ENCODE measurements around the gene MANEAL.

The MANEAL gene

DNA sequence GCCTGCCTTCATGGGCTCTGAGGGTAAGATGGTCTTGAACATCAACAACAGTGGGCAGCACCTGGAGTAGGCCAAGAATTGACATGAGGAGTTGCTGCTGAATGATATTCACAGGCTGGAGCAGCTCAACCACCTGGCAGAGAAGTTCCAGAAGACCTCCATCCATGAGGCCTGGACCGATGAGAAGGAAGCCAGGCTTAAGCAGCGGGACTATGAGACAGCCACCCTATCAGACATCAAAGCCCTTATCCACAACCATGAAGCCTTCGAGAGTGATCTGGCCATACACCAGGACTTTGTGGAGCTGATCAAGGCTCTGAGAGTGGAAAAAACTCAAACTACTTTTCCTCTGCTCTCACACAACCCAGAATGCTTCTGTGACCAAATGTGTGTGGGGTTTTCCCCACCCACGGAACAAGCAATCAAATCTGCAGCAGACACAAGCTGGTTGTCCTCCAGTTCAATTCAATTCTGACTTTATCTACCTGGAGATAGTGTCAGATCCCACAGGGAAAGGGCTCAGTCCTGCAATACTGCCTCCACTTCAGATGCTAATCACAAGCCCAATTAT is 16.6 kb upstream of the MANEAL start (continued):
- TF ChIP-seq ZNF202 (tag by site-specific recombination; IDR thresholded peaks at IDR 0.05; ENCODE audit: borderline replicate concordance) (no peak), ZNF311 (tag by site-specific recombination; IDR thresholded peaks at IDR 0.05; ENCODE audit: borderline replicate concordance) (no peak), ZNF138 (tag by site-specific recombination; IDR thresholded peaks at IDR 0.05; ENCODE audit: borderline replicate concordance) (no peak), ZNF660 (tag by site-specific recombination; IDR thresholded peaks at IDR 0.05) (no peak), ZNF48 (tag by site-specific recombination; IDR thresholded peaks at IDR 0.05) (no peak)
- TF ChIP-seq, protein P1, sequence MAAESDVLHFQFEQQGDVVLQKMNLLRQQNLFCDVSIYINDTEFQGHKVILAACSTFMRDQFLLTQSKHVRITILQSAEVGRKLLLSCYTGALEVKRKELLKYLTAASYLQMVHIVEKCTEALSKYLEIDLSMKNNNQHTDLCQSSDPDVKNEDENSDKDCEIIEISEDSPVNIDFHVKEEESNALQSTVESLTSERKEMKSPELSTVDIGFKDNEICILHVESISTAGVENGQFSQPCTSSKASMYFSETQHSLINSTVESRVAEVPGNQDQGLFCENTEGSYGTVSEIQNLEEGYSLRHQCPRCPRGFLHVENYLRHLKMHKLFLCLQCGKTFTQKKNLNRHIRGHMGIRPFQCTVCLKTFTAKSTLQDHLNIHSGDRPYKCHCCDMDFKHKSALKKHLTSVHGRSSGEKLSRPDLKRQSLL (tag by site-specific recombination; IDR thresholded peaks at IDR 0.05): no peak
- TF ChIP-seq, protein P2, sequence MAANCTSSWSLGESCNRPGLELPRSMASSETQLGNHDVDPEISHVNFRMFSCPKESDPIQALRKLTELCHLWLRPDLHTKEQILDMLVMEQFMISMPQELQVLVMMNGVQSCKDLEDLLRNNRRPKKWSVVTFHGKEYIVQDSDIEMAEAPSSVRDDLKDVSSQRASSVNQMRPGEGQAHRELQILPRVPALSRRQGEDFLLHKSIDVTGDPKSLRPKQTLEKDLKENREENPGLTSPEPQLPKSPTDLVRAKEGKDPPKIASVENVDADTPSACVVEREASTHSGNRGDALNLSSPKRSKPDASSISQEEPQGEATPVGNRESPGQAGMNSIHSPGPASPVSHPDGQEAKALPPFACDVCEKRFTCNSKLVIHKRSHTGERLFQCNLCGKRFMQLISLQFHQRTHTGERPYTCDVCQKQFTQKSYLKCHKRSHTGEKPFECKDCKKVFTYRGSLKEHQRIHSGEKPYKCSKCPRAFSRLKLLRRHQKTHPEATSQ (tag by site-specific recombination; IDR thresholded peaks at IDR 0.05): no peak

DNA sequence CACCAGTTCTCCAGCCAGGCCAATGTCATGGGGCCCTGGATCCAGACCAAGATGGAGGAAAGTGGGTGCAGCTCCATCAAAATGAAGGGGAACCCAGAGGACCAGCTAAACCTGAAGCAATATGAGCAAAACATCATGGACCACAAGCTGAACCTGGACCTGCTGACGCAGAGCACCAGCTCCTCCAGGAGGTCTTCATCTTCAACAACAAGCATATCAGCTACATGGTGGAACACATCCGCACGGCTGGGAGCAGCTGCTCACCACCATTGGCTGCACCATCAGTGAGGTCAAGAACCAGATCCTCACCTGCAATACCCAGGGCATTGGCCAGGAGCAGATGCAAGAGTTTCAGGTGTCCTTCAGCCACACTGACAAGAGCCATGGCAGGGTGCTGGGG is 15.0 kb upstream of the MANEAL start:
- CTCF ChIA-PET: no interaction called here
- Histone ChIP-seq H3K27ac (ENCODE audit: extremely low read depth, low read depth, low read length) (no peak overlapping the region), H3K4me3 (ENCODE audit: low read depth, low read length) (no peak overlapping the region), H3K9me3 (ENCODE audit: control insufficient read depth, insufficient read depth, low read depth, low read length) (no peaks in the 10 kb centered on the region), H3K36me3 (ENCODE audit: control insufficient read depth in 2 of 2, insufficient read depth in 1 of 2, low read length in 2 of 2) (no peaks in the 10 kb centered on the region), H3K4me1 (ENCODE audit: control insufficient read depth, insufficient read depth, low read length) (no peaks in the 10 kb centered on the region)
- POLR2A ChIA-PET: no interaction called here
- no peak for TF ChIP-seq ZNF138 (tag by site-specific recombination; IDR thresholded peaks at IDR 0.05; ENCODE audit: borderline replicate concordance)
- TF ChIP-seq ZNF768 (tag by site-specific recombination; IDR thresholded peaks at IDR 0.05): no peak
- TF ChIP-seq ZNF274 (IDR thresholded peaks at IDR 0.05; ENCODE audit: low read length): no peak
- no peak for TF ChIP-seq ZNF274 (tag by site-specific recombination; IDR thresholded peaks at IDR 0.05; ENCODE audit: borderline replicate concordance)
- TF ChIP-seq, protein P3, sequence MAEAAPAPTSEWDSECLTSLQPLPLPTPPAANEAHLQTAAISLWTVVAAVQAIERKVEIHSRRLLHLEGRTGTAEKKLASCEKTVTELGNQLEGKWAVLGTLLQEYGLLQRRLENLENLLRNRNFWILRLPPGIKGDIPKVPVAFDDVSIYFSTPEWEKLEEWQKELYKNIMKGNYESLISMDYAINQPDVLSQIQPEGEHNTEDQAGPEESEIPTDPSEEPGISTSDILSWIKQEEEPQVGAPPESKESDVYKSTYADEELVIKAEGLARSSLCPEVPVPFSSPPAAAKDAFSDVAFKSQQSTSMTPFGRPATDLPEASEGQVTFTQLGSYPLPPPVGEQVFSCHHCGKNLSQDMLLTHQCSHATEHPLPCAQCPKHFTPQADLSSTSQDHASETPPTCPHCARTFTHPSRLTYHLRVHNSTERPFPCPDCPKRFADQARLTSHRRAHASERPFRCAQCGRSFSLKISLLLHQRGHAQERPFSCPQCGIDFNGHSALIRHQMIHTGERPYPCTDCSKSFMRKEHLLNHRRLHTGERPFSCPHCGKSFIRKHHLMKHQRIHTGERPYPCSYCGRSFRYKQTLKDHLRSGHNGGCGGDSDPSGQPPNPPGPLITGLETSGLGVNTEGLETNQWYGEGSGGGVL (tag by site-specific recombination; IDR thresholded peaks at IDR 0.05): no peak
- TF ChIP-seq ZNF133 (tag by site-specific recombination; IDR thresholded peaks at IDR 0.05): no peak
- TF ChIP-seq KLF16 (tag by site-specific recombination; IDR thresholded peaks at IDR 0.05): no peak
- no peak for TF ChIP-seq ZNF114 (tag by site-specific recombination; IDR thresholded peaks at IDR 0.05)
- TF ChIP-seq ZNF843 (tag by site-specific recombination; IDR thresholded peaks at IDR 0.05): no peak
- TF ChIP-seq ZNF169 (tag by site-specific recombination; IDR thresholded peaks at IDR 0.05): no peak

DNA sequence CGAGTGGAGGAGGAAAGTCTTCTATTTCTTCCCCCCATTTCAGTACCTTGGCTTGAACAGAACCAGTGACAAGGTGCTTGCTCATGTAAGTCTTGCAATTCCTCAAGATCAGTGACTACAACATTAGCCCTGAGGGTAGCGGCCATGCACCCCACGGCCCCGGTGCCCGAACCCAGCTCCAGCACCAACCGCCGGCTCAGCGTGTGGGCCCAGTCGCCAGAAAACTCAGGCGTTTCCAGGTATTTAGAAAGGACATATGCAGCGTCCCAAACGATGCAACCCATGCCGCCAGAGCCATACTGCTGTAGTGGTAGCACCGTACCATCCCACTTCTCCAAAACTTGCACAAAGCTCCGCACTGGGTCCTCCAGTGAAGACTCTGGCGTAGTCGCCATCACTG is 11.2 kb upstream of the MANEAL start:
- no peak overlapping the region for H3K4me3 ChIP-seq (ENCODE audit: low read depth, low read length)
- H3K9me3 ChIP-seq (ENCODE audit: control insufficient read depth, insufficient read depth, low read depth, low read length): no peaks in the 10 kb centered on the region
- no peaks in the 10 kb centered on the region for H3K36me3 ChIP-seq (ENCODE audit: control insufficient read depth in 2 of 2, insufficient read depth in 1 of 2, low read length in 2 of 2)
- no peaks in the 10 kb centered on the region for H3K4me1 ChIP-seq (ENCODE audit: control insufficient read depth, insufficient read depth, low read length)
- POLR2A ChIA-PET: interaction anchor here (0.7 to 1.3 kb wide), 2 partner anchors 12 to 65 kb away, joined by 3 to 4 read pairs; no protein-coding TSS in a partner anchor
- CTCF ChIA-PET: no interaction called here
- no peak overlapping the region for H3K27ac ChIP-seq (ENCODE audit: extremely low read depth, low read depth, low read length)
- TF ChIP-seq ZNF544 (tag by site-specific recombination; IDR thresholded peaks at IDR 0.05): no peak
- TF ChIP-seq, protein P4, sequence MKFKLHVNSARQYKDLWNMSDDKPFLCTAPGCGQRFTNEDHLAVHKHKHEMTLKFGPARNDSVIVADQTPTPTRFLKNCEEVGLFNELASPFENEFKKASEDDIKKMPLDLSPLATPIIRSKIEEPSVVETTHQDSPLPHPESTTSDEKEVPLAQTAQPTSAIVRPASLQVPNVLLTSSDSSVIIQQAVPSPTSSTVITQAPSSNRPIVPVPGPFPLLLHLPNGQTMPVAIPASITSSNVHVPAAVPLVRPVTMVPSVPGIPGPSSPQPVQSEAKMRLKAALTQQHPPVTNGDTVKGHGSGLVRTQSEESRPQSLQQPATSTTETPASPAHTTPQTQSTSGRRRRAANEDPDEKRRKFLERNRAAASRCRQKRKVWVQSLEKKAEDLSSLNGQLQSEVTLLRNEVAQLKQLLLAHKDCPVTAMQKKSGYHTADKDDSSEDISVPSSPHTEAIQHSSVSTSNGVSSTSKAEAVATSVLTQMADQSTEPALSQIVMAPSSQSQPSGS (tag by site-specific recombination; IDR thresholded peaks at IDR 0.05; ENCODE audit: low read depth): no peak
- TF ChIP-seq, protein P5, sequence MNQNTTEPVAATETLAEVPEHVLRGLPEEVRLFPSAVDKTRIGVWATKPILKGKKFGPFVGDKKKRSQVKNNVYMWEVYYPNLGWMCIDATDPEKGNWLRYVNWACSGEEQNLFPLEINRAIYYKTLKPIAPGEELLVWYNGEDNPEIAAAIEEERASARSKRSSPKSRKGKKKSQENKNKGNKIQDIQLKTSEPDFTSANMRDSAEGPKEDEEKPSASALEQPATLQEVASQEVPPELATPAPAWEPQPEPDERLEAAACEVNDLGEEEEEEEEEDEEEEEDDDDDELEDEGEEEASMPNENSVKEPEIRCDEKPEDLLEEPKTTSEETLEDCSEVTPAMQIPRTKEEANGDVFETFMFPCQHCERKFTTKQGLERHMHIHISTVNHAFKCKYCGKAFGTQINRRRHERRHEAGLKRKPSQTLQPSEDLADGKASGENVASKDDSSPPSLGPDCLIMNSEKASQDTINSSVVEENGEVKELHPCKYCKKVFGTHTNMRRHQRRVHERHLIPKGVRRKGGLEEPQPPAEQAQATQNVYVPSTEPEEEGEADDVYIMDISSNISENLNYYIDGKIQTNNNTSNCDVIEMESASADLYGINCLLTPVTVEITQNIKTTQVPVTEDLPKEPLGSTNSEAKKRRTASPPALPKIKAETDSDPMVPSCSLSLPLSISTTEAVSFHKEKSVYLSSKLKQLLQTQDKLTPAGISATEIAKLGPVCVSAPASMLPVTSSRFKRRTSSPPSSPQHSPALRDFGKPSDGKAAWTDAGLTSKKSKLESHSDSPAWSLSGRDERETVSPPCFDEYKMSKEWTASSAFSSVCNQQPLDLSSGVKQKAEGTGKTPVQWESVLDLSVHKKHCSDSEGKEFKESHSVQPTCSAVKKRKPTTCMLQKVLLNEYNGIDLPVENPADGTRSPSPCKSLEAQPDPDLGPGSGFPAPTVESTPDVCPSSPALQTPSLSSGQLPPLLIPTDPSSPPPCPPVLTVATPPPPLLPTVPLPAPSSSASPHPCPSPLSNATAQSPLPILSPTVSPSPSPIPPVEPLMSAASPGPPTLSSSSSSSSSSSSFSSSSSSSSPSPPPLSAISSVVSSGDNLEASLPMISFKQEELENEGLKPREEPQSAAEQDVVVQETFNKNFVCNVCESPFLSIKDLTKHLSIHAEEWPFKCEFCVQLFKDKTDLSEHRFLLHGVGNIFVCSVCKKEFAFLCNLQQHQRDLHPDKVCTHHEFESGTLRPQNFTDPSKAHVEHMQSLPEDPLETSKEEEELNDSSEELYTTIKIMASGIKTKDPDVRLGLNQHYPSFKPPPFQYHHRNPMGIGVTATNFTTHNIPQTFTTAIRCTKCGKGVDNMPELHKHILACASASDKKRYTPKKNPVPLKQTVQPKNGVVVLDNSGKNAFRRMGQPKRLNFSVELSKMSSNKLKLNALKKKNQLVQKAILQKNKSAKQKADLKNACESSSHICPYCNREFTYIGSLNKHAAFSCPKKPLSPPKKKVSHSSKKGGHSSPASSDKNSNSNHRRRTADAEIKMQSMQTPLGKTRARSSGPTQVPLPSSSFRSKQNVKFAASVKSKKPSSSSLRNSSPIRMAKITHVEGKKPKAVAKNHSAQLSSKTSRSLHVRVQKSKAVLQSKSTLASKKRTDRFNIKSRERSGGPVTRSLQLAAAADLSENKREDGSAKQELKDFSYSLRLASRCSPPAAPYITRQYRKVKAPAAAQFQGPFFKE (tag by site-specific recombination; IDR thresholded peaks at IDR 0.05; ENCODE audit: borderline replicate concordance): no peak
